Measurements from ENCODE around the gene GIPR. TPM values are rescaled to one million over a fixed set of nuclear protein-coding genes. Genes with fewer than 3 reads are reported as not detected.

The GIPR gene, protein sequence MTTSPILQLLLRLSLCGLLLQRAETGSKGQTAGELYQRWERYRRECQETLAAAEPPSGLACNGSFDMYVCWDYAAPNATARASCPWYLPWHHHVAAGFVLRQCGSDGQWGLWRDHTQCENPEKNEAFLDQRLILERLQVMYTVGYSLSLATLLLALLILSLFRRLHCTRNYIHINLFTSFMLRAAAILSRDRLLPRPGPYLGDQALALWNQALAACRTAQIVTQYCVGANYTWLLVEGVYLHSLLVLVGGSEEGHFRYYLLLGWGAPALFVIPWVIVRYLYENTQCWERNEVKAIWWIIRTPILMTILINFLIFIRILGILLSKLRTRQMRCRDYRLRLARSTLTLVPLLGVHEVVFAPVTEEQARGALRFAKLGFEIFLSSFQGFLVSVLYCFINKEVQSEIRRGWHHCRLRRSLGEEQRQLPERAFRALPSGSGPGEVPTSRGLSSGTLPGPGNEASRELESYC
- polyA plus RNA-seq (2013): 0.60 and 0.99 TPM in 2 replicates

DNA sequence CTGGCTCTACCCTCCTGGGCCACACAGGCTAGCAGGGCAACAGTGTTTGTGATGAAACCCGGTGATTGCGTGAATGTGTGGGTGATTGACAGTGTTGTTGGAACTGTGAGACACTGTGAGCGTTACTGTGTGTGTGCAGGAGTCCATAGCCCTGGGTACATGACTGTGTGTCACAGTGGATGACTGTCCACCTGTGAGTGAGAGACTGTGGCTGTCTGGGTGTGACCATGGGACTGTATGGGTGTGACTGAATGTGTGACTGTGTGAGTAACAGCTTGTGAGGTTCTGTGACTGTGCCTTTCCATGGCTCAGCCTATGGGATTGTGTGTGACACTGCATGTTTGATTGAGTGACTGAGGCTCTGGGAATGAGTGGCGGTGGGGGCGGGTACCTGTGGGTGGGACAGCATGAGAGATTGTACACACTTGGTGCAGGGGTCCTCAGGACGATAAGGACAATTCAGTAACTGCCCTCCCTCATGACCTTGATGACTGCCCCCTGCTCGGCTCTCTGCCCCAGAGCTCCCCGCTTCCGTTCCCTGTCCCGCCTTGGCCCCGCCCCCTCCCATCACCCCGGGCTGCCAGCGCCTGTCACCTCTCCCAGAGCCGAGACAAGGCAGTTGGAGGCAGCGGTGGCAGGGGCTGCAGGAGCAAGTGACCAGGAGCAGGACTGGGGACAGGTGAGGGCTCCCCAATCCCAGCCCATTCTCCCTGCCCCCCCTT lies at the start of gene GIPR:
GIPR (plus strand) TSS at position 602 of the 722 bp plus-strand sequence. CDS start 1,300 bp downstream, outside the sequence.
- Histone ChIP-seq H3K79me1 (ENCODE audit: low read length) (peaks cover 2% of the 10 kb centered on the region), H2AFZ (ENCODE audit: insufficient read depth, low read length, poor library complexity) (peak within 1 kb of the TSS; percentile 24), H3K4me1 (ENCODE audit: control insufficient read depth in 1 of 2, insufficient read depth in 2 of 2, low read length in 2 of 2) (peaks cover 11 to 13% of the 10 kb centered on the region in 2 experiments), H4K12ac (ENCODE audit: low read depth, low read length) (no peak within 1 kb of the TSS), H3K18ac (ENCODE audit: low read length) (no peak within 1 kb of the TSS), H2AK5ac (ENCODE audit: low read length) (peak within 1 kb of the TSS; percentile 11), H3K79me2 (ENCODE audit: control insufficient read depth, insufficient read depth, low read length, poor library complexity) (no peaks in the 10 kb centered on the region), H3K4me3 (ENCODE audit: low read depth, low read length) (no peak within 1 kb of the TSS), H3K27ac (ENCODE audit: low read depth, low read length) (no peak within 1 kb of the TSS), H3K27me3 (ENCODE audit: insufficient read depth, low read length) (peaks cover 16% of the 10 kb centered on the region), H4K91ac (ENCODE audit: low read depth, low read length) (no peak within 1 kb of the TSS), H2BK5ac (ENCODE audit: low read depth, low read length, poor library complexity) (no peak within 1 kb of the TSS), H3K14ac (ENCODE audit: low read length) (no peak within 1 kb of the TSS), H3K36me3 (ENCODE audit: control insufficient read depth in 1 of 2, insufficient read depth in 2 of 2, low read length in 2 of 2) (no peaks in the 10 kb centered on the region), H3K4me2 (ENCODE audit: low read length) (peak within 1 kb of the TSS; percentile 44), H3K9me3 (ENCODE audit: insufficient read depth, low read depth, low read length) (peaks cover 8% of the 10 kb centered on the region), H3K4ac (ENCODE audit: low read depth, low read length) (no peak within 1 kb of the TSS), H3K9ac (ENCODE audit: low read length) (peak within 1 kb of the TSS; percentile 18), H2BK120ac (ENCODE audit: insufficient read depth, low read length, poor library complexity) (no peak within 1 kb of the TSS), H2BK12ac (ENCODE audit: low read length) (no peak within 1 kb of the TSS), H3K23ac (ENCODE audit: low read length) (peak within 1 kb of the TSS; percentile 14), H4K8ac (ENCODE audit: low read depth, low read length) (peak within 1 kb of the TSS; percentile 11)
- peak; percentile 86 for DNase-seq
- no CpG with 5 or more reads among the region's 15 CpGs for WGBS (ENCODE audit: extremely low coverage, insufficient coverage, insufficient read length)

DNA sequence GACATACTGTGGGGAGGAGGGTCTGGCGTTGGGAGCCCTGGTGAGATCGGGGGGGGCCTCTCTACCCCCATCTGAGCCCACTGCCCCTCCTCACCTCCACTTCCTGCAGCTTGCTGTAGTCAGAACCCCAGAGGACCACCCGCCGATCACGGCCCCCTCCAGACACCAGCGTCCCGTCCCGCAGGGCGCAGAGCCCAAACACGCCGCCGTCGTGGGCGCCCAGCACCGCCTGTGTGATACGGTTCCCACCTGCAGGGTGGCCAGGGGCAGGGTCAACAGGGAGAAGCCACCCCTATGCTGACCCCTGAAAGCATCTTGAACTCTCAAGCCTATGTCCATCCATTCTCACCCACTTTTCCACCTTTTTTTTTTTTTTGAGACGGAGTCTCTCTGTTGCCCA lies 46.6 kb upstream of the GIPR start:
- Histone ChIP-seq H4K12ac (ENCODE audit: low read depth, low read length) (no peak overlapping the region), H3K79me1 (ENCODE audit: low read length) (no peaks in the 10 kb centered on the region), H3K9me3 (ENCODE audit: insufficient read depth, low read depth, low read length) (peaks cover 2% of the 10 kb centered on the region), H3K36me3 (ENCODE audit: control insufficient read depth in 1 of 2, insufficient read depth in 2 of 2, low read length in 2 of 2) (peaks cover 32 to 36% of the 10 kb centered on the region in 2 experiments), H2BK12ac (ENCODE audit: low read length) (no peak overlapping the region), H2BK120ac (ENCODE audit: insufficient read depth, low read length, poor library complexity) (no peak overlapping the region), H3K4me2 (ENCODE audit: low read length) (no peak overlapping the region), H3K27me3 (ENCODE audit: insufficient read depth, low read length) (no peaks in the 10 kb centered on the region), H3K4me1 (ENCODE audit: control insufficient read depth in 1 of 2, insufficient read depth in 2 of 2, low read length in 2 of 2) (peaks cover 0 to 2% of the 10 kb centered on the region in 2 experiments), H3K23ac (ENCODE audit: low read length) (no peak overlapping the region), H4K8ac (ENCODE audit: low read depth, low read length) (no peak overlapping the region), H3K9ac (ENCODE audit: low read length) (no peak overlapping the region), H4K91ac (ENCODE audit: low read depth, low read length) (no peak overlapping the region), H3K14ac (ENCODE audit: low read length) (no peak overlapping the region), H2BK5ac (ENCODE audit: low read depth, low read length, poor library complexity) (no peak overlapping the region), H3K79me2 (ENCODE audit: control insufficient read depth, insufficient read depth, low read length, poor library complexity) (no peaks in the 10 kb centered on the region), H3K18ac (ENCODE audit: low read length) (no peak overlapping the region), H3K4me3 (ENCODE audit: low read depth, low read length) (no peak overlapping the region), H3K4ac (ENCODE audit: low read depth, low read length) (no peak overlapping the region), H3K27ac (ENCODE audit: low read depth, low read length) (no peak overlapping the region), H2AFZ (ENCODE audit: insufficient read depth, low read length, poor library complexity) (no peak overlapping the region), H2AK5ac (ENCODE audit: low read length) (no peak overlapping the region)
- no CpG with 5 or more reads among the region's 17 CpGs for WGBS (ENCODE audit: extremely low coverage, insufficient coverage, insufficient read length)
- no peak for DNase-seq

DNA sequence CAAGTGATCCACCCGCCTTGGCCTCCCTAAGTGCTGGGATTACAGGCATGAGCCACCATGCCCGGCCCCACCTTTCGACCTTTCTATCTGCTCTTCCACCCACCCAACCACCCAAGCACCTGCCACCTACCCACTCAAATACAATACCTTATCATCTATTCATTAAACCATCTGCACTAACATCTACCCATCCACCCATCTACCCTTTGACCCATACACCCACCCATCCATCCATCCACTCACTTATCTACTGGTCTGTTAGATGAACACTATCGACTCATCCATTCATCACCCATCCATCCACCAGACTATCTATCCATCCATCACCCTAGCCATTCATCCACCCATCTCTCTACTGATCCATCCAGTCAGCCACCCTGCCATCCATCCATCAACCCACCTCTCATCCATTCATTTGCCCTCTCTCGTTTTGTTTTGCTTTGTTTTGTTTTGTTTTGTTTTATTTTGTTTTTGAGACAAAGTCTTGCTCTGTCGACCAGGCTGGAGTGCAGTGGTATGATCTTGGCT lies 46.0 kb upstream of the GIPR start:
- Histone ChIP-seq H3K14ac (ENCODE audit: low read length) (no peak overlapping the region), H3K79me2 (ENCODE audit: control insufficient read depth, insufficient read depth, low read length, poor library complexity) (no peaks in the 10 kb centered on the region), H4K8ac (ENCODE audit: low read depth, low read length) (no peak overlapping the region), H3K4me3 (ENCODE audit: low read depth, low read length) (no peak overlapping the region), H3K4me1 (ENCODE audit: control insufficient read depth in 1 of 2, insufficient read depth in 2 of 2, low read length in 2 of 2) (no peaks in the 10 kb centered on the region), H3K23ac (ENCODE audit: low read length) (no peak overlapping the region), H3K9ac (ENCODE audit: low read length) (no peak overlapping the region), H3K27ac (ENCODE audit: low read depth, low read length) (no peak overlapping the region), H3K9me3 (ENCODE audit: insufficient read depth, low read depth, low read length) (peaks cover 2% of the 10 kb centered on the region), H4K12ac (ENCODE audit: low read depth, low read length) (no peak overlapping the region), H3K79me1 (ENCODE audit: low read length) (no peaks in the 10 kb centered on the region), H2BK120ac (ENCODE audit: insufficient read depth, low read length, poor library complexity) (no peak overlapping the region), H3K36me3 (ENCODE audit: control insufficient read depth in 1 of 2, insufficient read depth in 2 of 2, low read length in 2 of 2) (peaks cover 37 to 39% of the 10 kb centered on the region in 2 experiments), H3K18ac (ENCODE audit: low read length) (no peak overlapping the region), H2BK5ac (ENCODE audit: low read depth, low read length, poor library complexity) (no peak overlapping the region), H2AFZ (ENCODE audit: insufficient read depth, low read length, poor library complexity) (no peak overlapping the region), H3K27me3 (ENCODE audit: insufficient read depth, low read length) (no peaks in the 10 kb centered on the region), H2BK12ac (ENCODE audit: low read length) (no peak overlapping the region), H4K91ac (ENCODE audit: low read depth, low read length) (no peak overlapping the region), H3K4me2 (ENCODE audit: low read length) (no peak overlapping the region), H2AK5ac (ENCODE audit: low read length) (no peak overlapping the region), H3K4ac (ENCODE audit: low read depth, low read length) (no peak overlapping the region)
- no peak for DNase-seq
- no CpG with 5 or more reads among the region's 6 CpGs for WGBS (ENCODE audit: extremely low coverage, insufficient coverage, insufficient read length)

DNA sequence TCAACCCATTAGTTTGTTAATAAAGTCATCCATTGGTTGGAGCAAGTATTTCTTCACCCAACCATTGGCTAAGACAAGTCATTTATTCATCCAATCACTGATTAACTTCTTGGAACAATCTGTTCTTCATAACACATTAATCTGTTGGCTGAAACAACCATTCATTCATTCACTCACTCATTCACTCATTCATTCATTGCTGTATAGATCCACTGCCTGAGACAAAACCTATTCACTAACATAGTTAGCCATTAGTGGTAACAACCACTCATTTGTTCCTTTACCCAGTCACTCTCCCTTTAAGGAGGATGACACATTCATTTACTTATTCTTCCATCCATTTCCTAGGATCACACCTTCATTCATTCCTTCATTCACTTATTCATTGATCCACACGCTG lies 44.0 kb upstream of the GIPR start:
- Histone ChIP-seq H3K4me1 (ENCODE audit: control insufficient read depth in 1 of 2, insufficient read depth in 2 of 2, low read length in 2 of 2) (no peaks in the 10 kb centered on the region), H3K4me2 (ENCODE audit: low read length) (no peak overlapping the region), H3K27ac (ENCODE audit: low read depth, low read length) (no peak overlapping the region), H2BK12ac (ENCODE audit: low read length) (no peak overlapping the region), H2AFZ (ENCODE audit: insufficient read depth, low read length, poor library complexity) (no peak overlapping the region), H3K4me3 (ENCODE audit: low read depth, low read length) (no peak overlapping the region), H3K36me3 (ENCODE audit: control insufficient read depth in 1 of 2, insufficient read depth in 2 of 2, low read length in 2 of 2) (peaks cover 39 to 40% of the 10 kb centered on the region in 2 experiments), H3K4ac (ENCODE audit: low read depth, low read length) (no peak overlapping the region), H4K12ac (ENCODE audit: low read depth, low read length) (no peak overlapping the region), H3K23ac (ENCODE audit: low read length) (no peak overlapping the region), H4K91ac (ENCODE audit: low read depth, low read length) (no peak overlapping the region), H2BK120ac (ENCODE audit: insufficient read depth, low read length, poor library complexity) (no peak overlapping the region), H4K8ac (ENCODE audit: low read depth, low read length) (no peak overlapping the region), H3K14ac (ENCODE audit: low read length) (no peak overlapping the region), H3K18ac (ENCODE audit: low read length) (no peak overlapping the region), H3K79me1 (ENCODE audit: low read length) (no peaks in the 10 kb centered on the region), H2AK5ac (ENCODE audit: low read length) (no peak overlapping the region), H3K9me3 (ENCODE audit: insufficient read depth, low read depth, low read length) (no peaks in the 10 kb centered on the region), H3K9ac (ENCODE audit: low read length) (no peak overlapping the region), H3K27me3 (ENCODE audit: insufficient read depth, low read length) (no peaks in the 10 kb centered on the region), H2BK5ac (ENCODE audit: low read depth, low read length, poor library complexity) (no peak overlapping the region), H3K79me2 (ENCODE audit: control insufficient read depth, insufficient read depth, low read length, poor library complexity) (no peaks in the 10 kb centered on the region)
- WGBS (ENCODE audit: extremely low coverage, insufficient coverage, insufficient read length): 100% methylated on average over 1 of the region's 1 CpG
- DNase-seq: no peak

All from trophoblast cell (in vitro differentiated cells and primary cell).